Dendritic cell treated with granulocyte-macrophage colony-stimulating factor and Interleukin-4, amounts not matched to agents 40 ng/mL and 50 ng/mL, for 4 days (primary cell): ENCODE measurements around the gene GALR2.
A peak's percentile ranks its signal among the peaks of the same experiment; 100 is the strongest.

Experiments
- H3K27ac Mint-ChIP-seq: one replicate; pipeline ENCODE4 v1.8.0; 2022; ENCODE audit warnings: mild to moderate bottlenecking, mixed read lengths
- H3K27me3 Mint-ChIP-seq: one replicate; pipeline ENCODE4 v1.8.0; 2022; ENCODE audit warnings: mild to moderate bottlenecking, mixed read lengths
- H3K36me3 Mint-ChIP-seq: one replicate; pipeline ENCODE4 v1.8.0; 2022; ENCODE audit warnings: low read depth, mixed read lengths
- H3K4me1 Mint-ChIP-seq: one replicate; pipeline ENCODE4 v1.8.0; 2022; ENCODE audit warnings: low read depth, mixed read lengths
- H3K4me3 Mint-ChIP-seq: one replicate; pipeline ENCODE4 v1.8.0; 2022; ENCODE audit warnings: mild to moderate bottlenecking, moderate library complexity, mixed read lengths
- H3K9me3 Mint-ChIP-seq: one replicate; pipeline ENCODE4 v1.8.0; 2022; ENCODE audit warnings: mixed read lengths
- intact Hi-C: fragments of 100-400 bp; cut with micrococcal nuclease; formaldehyde crosslinking; loops from one replicate; pipeline ENCODE4 v1.15.0; 2022

The GALR2 gene

DNA sequence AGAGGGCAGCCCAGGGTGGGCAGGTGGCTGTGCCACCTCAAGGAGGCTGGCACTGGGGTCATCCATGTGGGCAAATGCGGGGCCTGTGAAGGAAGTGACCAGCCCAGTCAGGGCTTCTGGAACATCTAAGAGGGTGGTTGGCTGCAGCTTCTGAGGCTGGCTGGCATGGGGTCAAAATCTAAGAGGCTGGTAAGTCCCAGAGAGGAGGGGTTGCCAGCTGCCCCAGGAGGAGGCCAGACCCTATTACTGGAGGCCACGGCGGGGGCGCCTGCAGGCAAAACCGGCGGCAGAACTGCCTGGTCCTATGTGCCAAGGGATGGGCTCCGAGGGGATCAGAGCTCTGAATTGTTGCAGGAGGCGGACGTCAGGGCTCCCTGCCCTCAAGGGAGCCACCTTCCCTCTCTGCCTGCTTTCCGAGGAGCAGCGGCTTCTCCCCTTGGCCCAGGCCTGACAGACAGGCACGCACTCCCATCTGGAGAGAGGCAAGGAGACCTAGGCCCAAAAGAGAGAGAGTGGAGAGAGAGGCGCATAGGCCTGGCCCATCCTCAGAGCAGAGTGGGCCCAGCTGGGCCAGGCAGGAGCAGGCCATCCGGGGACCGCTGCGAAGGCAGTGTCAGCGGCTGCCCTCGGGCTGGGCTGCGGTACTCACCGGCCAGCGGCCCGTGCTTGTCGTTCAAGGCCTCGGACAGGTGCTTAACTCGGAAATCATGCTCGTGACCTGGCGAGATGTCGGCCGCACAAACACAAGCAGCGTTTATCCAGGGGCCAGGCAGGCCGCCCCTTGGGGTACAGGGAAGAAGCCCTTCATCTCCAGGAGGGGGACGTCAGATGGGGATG is 15.3 kb downstream of the GALR2 start:
- intact Hi-C loops, result no loop called here
- no peaks in the 10 kb centered on the region for H3K9me3 Mint-ChIP-seq
- peaks cover 100% of the 10 kb centered on the region for H3K36me3 Mint-ChIP-seq
- no peak overlapping the region for H3K4me3 Mint-ChIP-seq
- no peak overlapping the region for H3K27ac Mint-ChIP-seq
- no peaks in the 10 kb centered on the region for H3K4me1 Mint-ChIP-seq
- H3K27me3 Mint-ChIP-seq, result no peaks in the 10 kb centered on the region

DNA sequence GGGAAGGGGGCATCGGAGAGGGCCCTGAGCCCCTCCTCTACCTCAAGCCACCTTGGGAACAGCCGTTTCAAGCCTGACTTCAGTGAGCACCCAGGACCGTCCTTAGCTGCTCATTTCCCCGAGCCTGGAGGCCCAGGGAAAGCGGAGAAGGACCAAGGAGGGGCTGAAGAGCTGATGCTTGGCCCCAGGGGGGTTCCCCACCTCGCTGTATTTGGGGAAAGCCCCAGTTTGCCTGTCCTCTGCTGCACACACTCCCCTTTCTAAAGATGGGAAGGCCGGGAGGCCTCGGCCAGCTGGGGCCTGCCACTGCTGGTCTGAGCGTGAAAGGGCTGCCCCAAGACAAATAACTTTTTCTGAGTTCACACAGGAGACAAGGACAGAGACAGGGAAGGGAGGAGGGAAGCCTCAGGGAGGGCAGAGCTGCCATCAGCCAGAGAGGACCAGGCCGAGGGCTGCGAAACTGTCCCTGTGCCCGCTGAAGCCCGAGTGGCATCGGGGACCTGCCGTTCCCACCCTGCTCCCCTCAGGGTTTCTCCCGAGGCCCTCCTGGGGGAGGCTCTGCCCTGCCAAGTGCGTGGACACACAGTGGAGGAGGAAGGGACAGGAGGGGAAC is 16.0 kb downstream of the GALR2 start:
- Mint-ChIP-seq H3K27ac (no peak overlapping the region), H3K4me3 (no peak overlapping the region), H3K27me3 (no peaks in the 10 kb centered on the region), H3K9me3 (no peaks in the 10 kb centered on the region), H3K36me3 (peaks cover 96% of the 10 kb centered on the region), H3K4me1 (no peaks in the 10 kb centered on the region)
- intact Hi-C loops, result no loop called here

DNA sequence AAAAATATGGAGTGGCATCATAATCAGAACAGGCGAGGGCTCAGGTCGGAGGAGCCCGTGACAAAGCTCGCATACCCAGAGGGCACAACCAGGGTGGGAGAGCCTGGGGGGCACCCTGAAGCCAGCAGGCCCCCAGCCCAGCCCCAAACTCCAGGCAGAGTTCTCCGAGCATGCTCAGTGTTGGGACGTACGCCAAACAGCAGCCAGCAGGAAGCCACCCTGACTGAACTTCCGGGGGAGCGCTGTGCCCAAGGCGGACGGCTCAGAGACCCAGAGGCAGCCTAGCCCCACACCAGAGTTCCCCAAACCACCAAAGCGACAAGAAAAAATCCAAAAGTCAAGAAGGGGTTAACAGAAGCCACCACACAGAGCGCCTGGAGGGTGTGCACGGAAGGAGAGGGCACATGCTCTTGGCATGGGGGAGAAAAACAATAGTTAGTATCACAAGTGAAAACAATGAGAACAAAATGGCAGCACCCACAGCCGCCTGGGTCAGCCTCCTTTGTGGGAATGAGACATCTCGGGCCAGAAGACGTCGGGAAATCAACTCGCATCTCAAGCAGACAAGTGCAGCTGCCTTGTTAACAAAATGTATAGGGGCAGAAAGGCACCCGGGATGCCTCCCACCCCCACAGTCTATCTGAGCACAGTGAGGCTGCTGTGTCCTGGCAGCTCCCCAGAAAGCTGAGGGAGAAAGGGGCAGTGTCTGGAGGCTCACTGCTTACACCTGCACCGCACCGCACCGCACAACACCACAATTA is 17.1 kb downstream of the GALR2 start:
- H3K4me3 Mint-ChIP-seq, result no peak overlapping the region
- H3K27me3 Mint-ChIP-seq, result no peaks in the 10 kb centered on the region
- no peaks in the 10 kb centered on the region for H3K9me3 Mint-ChIP-seq
- no peaks in the 10 kb centered on the region for H3K4me1 Mint-ChIP-seq
- intact Hi-C loops, result no loop called here
- peaks cover 96% of the 10 kb centered on the region for H3K36me3 Mint-ChIP-seq
- H3K27ac Mint-ChIP-seq, result no peak overlapping the region

DNA sequence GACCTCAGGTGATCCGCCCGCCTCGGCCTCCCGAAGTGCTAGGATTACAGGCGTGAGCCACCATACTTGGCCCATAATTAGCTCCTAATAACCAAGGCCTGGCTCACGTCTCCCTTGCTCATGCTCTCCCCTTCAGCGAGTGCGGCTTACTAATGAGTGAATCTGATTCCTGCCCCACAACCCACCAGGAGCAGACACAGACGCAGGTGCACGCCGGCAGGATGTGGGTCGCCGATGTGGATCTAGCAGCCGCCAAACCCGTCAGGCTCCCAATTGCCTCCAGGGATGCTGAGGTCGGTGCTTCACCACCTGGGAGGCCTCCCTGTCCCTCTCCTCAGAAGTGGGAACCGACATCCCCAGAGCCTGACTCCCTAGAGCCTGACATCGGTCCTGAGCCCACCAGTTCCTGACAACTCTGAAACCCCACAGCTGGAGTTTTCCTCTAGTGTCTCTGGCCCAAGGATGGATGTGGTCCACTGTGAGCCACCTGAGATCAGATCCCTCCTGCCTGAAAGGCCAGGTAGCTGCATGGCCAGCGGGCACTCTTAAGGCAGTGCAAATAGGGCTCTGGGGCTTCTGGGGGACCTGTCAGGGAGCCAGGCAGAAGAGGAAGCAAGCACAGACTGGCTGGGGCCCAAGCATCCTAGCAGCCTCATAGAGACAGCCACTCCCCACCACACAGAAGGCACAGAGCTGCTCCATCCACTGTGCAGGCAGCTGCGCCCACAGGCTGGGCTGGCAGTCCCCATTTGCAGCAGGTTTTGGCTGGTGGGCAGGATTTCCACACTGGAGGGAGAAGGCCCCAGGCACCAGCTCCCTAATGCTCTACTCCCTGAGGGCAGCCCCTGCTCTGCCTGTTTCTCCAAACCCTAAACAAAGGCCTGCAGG is 18.2 kb downstream of the GALR2 start:
- no peak overlapping the region for H3K4me3 Mint-ChIP-seq
- no peaks in the 10 kb centered on the region for H3K4me1 Mint-ChIP-seq
- H3K27ac Mint-ChIP-seq, result no peak overlapping the region
- intact Hi-C loops, result no loop called here
- peaks cover 96% of the 10 kb centered on the region for H3K36me3 Mint-ChIP-seq
- H3K9me3 Mint-ChIP-seq, result no peaks in the 10 kb centered on the region
- no peaks in the 10 kb centered on the region for H3K27me3 Mint-ChIP-seq

DNA sequence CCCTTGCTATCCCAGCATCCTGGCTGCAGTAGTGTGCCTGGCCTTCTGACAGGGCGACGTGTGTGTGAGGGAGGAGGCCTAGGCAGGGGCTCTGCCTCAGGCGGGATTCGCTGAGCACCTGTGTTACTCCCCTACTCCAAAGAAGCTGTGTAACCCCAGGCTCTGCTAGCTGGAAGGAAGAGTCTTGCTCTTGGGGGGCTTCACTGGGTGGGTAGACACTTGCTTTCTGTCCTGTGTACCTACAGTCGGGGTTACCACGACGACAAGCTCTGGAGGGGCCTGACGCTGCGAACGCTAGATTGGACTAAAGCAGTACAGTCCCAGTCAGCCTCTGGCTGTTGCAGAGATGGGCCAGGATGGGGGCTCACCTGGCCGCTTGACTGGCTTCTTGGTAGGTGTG is 19.5 kb downstream of the GALR2 start:
- Mint-ChIP-seq H3K36me3 (peaks cover 96% of the 10 kb centered on the region), H3K27ac (no peak overlapping the region), H3K9me3 (no peaks in the 10 kb centered on the region), H3K4me1 (no peaks in the 10 kb centered on the region), H3K4me3 (no peak overlapping the region), H3K27me3 (no peaks in the 10 kb centered on the region)
- intact Hi-C loops, result no loop called here

DNA sequence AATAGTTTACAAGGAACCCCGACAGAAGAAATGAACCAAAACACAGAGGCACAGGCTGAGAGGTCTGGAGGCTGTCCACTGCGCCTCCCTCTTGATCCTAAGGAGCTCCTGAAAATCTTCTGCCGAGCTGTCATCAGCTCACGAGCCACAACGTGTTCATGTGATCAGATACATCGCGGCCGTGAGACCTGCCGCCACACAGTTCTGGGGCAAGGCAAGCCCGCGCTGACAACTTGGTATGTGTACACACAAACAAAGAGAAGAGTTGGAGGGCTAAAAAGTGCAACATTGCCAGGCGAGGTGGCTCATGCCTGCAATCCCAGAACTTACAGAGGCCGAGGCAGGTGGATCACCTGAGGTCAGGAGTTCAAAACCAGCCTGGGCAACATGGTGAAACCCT is 21.4 kb downstream of the GALR2 start:
- intact Hi-C loops, result no loop called here
- Mint-ChIP-seq H3K27ac (no peak overlapping the region), H3K27me3 (no peaks in the 10 kb centered on the region), H3K4me1 (no peaks in the 10 kb centered on the region), H3K9me3 (no peaks in the 10 kb centered on the region), H3K36me3 (peaks cover 96% of the 10 kb centered on the region), H3K4me3 (no peak overlapping the region)

DNA sequence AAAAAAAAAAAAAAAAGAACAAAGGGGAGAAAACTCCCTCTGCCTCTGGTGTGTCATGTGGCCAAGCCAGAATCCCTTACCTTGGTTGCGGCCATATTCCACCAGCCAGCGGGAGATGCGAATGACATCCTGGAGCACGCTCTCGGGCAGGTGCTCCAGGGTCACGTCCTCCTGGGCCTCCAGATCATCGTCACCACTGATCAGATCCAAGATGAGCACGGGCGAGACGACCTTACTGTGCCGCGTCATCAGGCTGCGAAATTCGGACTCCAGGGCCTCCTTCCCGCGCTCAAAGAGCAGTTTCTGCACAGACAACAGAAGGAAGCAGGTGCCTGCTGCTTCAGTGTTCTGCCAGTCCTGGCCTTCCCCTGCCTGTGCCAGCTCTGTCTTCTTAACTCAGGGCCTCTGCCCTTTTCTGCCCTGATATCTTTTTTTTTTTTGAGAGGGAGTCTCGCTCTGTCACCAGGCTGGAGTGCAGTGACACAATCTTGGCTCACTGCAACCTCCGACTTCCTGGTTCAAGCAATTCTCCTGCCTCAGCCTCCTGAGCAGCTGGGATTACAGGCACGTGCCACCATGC is 23.2 kb downstream of the GALR2 start:
- no peak overlapping the region for H3K4me3 Mint-ChIP-seq
- intact Hi-C loops, result no loop called here
- peaks cover 10% of the 10 kb centered on the region for H3K4me1 Mint-ChIP-seq
- no peaks in the 10 kb centered on the region for H3K9me3 Mint-ChIP-seq
- peaks cover 90% of the 10 kb centered on the region for H3K36me3 Mint-ChIP-seq
- no peak overlapping the region for H3K27ac Mint-ChIP-seq
- H3K27me3 Mint-ChIP-seq, result no peaks in the 10 kb centered on the region

DNA sequence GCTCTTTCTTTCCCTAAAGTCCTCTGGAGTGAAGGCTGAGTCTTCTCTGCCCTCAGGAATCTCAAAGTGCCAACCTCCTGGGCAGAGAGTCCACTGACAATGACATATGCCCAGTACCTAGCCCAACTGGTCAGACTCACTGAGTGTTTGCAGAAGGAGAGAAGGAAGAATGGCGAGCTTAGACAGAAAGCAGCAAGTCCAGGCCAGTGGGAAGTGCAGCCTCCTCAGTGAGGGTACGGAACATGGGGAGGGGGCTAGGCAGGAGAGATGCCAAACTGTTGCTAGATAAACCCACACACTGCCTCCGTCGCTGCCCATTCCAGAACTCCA is 28.3 kb downstream of the GALR2 start:
- Mint-ChIP-seq H3K27ac (peak overlapping the region; percentile 90), H3K27me3 (no peaks in the 10 kb centered on the region), H3K36me3 (peaks cover 54% of the 10 kb centered on the region), H3K4me1 (peaks cover 31% of the 10 kb centered on the region), H3K4me3 (peak overlapping the region; percentile 94), H3K9me3 (no peaks in the 10 kb centered on the region)
- intact Hi-C loops, result no loop called here

DNA sequence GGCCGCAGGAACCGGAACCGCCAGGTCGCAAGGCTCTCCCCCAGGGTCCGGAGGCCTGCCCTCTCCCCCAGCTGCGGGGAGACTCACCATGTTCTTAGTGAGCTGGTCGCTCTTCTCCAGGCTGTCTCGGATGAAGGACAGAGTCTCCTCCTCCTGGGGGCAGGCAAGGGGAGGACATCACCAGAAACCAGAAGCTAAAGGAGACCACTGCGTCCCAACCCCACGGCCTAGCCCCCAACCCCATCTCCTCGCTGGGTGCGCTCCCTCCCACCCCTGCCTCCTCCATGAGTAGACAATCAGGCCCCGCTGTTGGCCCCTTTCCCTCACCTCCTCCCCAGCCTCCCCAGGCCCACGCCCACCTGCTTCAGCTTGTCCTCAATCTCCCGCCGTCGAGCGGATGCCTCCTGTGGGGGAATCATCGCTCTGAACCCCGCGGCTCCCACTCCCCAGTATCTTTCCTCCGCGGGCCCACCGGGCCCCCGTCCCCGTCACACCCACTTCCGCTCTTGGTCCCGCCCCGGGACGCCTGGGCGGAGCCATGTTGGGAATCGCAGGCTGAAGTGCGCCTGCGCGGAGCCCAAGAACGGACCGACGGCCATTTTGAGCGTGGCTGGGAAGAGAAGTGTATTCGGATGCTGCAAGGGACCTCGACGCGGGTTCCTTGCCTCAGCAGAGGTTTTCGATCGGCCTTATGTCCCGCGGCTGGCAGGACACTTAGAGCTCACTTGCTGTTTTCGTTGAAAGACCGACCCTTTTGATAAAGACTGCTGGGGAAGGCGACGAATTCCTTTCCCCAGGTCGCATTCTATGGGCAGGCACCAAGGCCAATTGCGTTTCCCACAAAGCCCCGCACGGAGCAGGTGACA is 28.9 kb downstream of the GALR2 start, which contains the start of gene EXOC7:
Gene EXOC7, minus strand, starts transcription at position 514 of the 866 bp plus-strand sequence. Its CDS starts 95 bp downstream, at position 419.
- Mint-ChIP-seq H3K36me3 (peaks cover 48% of the 10 kb centered on the region), H3K9me3 (no peaks in the 10 kb centered on the region), H3K4me1 (peaks cover 31% of the 10 kb centered on the region), H3K27ac (peak within 1 kb of the TSS; percentile 90), H3K4me3 (peak within 1 kb of the TSS; percentile 94), H3K27me3 (no peaks in the 10 kb centered on the region)
- intact Hi-C loops, result no loop called here

DNA sequence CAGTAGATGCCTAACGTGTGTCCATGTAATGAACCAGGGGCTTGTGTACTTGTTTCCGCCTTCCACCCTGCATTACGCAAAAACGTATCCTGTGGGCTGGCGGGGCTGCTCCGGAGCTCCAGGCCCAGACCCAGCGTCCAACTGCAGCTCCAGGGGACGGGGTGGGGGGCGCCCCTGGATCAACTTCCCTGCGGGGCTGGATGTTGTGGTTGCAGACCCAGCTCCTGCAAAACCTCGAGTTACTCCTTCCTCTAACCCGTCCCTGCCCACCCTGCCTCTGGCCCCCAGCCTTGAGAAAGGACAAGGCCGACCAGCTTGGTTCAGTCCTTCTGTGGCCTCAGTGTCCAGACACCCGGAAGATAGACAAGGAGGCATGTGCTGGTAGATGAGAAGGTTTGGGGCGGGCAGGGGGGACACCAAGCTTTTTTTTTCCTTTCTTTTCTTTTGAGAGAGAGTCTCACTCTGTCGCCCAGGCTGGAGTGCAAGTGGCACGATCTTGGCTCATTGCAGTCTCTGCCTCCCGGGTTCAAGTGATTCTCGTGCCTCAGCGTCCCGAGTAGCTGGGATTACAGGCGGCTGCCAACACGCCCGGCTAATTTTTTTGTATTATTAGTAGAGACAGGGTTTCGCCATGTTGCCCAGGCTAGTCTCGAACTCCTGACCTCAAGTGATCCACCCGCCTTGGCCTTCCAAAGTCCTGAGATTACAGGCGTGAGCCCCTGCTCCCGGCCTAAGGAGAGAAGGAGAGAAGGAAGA is 29.7 kb downstream of the GALR2 start:
- intact Hi-C loops, result no loop called here
- Mint-ChIP-seq H3K27me3 (peaks cover 6% of the 10 kb centered on the region), H3K4me1 (peaks cover 31% of the 10 kb centered on the region), H3K4me3 (peak overlapping the region; percentile 94), H3K36me3 (peaks cover 40% of the 10 kb centered on the region), H3K27ac (peak overlapping the region; percentile 90), H3K9me3 (no peaks in the 10 kb centered on the region)

DNA sequence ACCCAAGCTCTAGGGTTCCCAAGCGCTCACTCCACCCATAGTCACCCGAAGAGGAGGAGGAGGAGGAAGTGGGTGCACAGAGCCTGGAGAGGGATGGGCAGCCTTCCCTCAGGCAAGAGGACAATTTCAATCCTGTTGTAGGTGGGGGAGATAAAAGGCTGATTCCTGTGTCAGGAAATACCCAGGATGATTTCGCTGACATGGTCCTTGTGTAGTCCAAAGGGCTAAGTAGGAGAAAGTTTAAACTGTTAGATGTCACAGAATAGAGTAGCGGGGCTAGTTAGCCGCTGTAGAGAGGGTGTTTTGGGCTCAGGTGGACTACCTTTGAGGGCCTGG is 30.3 kb downstream of the GALR2 start:
- Mint-ChIP-seq H3K27me3 (peaks cover 10% of the 10 kb centered on the region), H3K4me3 (peak overlapping the region; percentile 46), H3K36me3 (peaks cover 34% of the 10 kb centered on the region), H3K27ac (peak overlapping the region; percentile 90), H3K4me1 (peaks cover 31% of the 10 kb centered on the region), H3K9me3 (no peaks in the 10 kb centered on the region)
- intact Hi-C loops, result no loop called here

DNA sequence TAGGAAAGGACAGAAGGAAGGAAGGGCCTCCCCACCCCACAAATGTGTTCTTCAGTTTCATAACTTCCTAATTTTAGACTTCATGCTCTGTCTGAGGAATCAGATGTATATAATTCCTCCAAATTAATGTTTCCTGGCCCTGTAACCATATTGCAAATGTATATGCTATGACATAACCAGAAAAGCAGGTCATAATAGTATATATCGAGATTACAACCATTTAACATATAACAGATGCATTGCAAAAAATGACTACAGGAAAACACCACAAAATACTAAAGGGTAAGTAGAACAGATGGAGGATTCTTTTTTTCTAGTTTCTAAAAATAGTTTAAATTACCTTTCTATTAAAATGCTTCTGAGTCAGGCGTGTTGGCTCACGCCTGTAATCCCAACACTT is 32.1 kb downstream of the GALR2 start:
- H3K4me1 Mint-ChIP-seq, result peaks cover 24% of the 10 kb centered on the region
- H3K27ac Mint-ChIP-seq, result no peak overlapping the region
- no peak overlapping the region for H3K4me3 Mint-ChIP-seq
- H3K27me3 Mint-ChIP-seq, result peaks cover 15% of the 10 kb centered on the region
- intact Hi-C loops, result no loop called here
- peaks cover 16% of the 10 kb centered on the region for H3K36me3 Mint-ChIP-seq
- H3K9me3 Mint-ChIP-seq, result no peaks in the 10 kb centered on the region
